Gastroesophageal sphincter (tissue), 3 donors: ENCODE results near the gene STK32C.

Source experiments
- CTCF ChIP-seq, 4 experiments: fragments of 200-600 bp in 2 of 4; fragments of 450-650 bp in 2 of 4; sonication (generic) in 1 of 4; IDR thresholded peaks; one replicate each; pipeline ENCODE4 v1.5.1; 2017 to 2019; ENCODE audit warnings: antibody characterized with exemption in 4 of 4, mild to moderate bottlenecking in 2 of 4, moderate library complexity in 2 of 4
- EP300 ChIP-seq: sonication (generic); formaldehyde crosslinking; IDR thresholded peaks from one replicate; pipeline ENCODE4 v1.6.1; 2017; ENCODE audit warnings: antibody characterized with exemption, mild to moderate bottlenecking
- POLR2A ChIP-seq, 2 donors: fragments of 450-650 bp; IDR thresholded peaks; one replicate each; pipeline ENCODE4 v1.6.1; 2017; ENCODE audit warnings: antibody characterized with exemption in 2 of 2, mild to moderate bottlenecking in 2 of 2, moderate library complexity in 1 of 2
- POLR2AphosphoS5 ChIP-seq: sonication (generic); formaldehyde crosslinking; IDR thresholded peaks from one replicate; pipeline ENCODE4 v1.6.1; 2017; ENCODE audit warnings: antibody characterized with exemption

DNA sequence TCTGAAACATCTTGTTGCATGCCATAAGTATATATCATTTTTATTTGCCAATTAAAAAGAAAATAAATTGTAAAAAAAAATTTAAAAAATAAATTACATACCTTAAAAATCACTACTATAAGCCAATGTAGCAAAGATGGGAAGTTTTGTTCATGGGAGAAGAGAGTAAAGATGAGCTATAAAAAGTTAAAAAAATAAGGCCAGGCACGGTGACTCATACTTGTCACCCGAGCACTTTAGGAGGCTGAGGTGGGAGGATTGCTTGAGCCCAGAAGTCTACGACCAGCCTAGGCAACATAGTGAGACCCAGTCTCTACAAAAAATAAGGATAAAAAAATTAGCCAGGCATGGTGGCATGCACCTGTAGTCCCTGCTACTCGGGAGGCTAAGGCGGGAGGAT is 8.4 kb upstream of the STK32C start:
- TF ChIP-seq CTCF (IDR thresholded peaks at IDR 0.05) (no peak), POLR2A (IDR thresholded peaks at IDR 0.05) (no peak), EP300 (no peak), POLR2AphosphoS5 (no peak)
